ENCODE results near the gene SLC8B1. TPM values are rescaled to one million over a fixed set of nuclear protein-coding genes. Genes with fewer than 3 reads are reported as not detected.

SLC8B1 gene
- total and polyA plus RNA-seq, 2 donors from 2014 or later, result 18.6 to 61.5 TPM

GRCh38 chr12:113287146-113287898, 47.6 kb downstream of the SLC8B1 start:
- TF ChIP-seq CTCF (IDR thresholded peaks at IDR 0.05; ENCODE audit: borderline replicate concordance, extremely low read depth, insufficient read depth), result no peak
- no peak for DNase-seq
- no peak for FAIRE-seq
- H3K9ac ChIP-seq (ENCODE audit: low read length in 3 of 3), result no peak overlapping the region
- no peak overlapping the region for H3K4me3 ChIP-seq (ENCODE audit: low read length in 3 of 3)
- H3K27ac ChIP-seq (ENCODE audit: low read depth in 2 of 2, low read length in 2 of 2), result no peak overlapping the region
- peaks cover 0 to 3% (median 0%) of the 10 kb centered on the region in 3 donors for H3K4me1 ChIP-seq (ENCODE audit: control insufficient read depth in 2 of 3, insufficient read depth in 2 of 3, low read depth in 1 of 3, low read length in 3 of 3)
- no peaks in the 10 kb centered on the region for H3K27me3 ChIP-seq (ENCODE audit: control insufficient read depth, insufficient read depth, low read length)
- H3K36me3 ChIP-seq (ENCODE audit: control insufficient read depth in 2 of 3, insufficient read depth in 3 of 3, low read length in 3 of 3), result peaks cover 0 to 85% (median 37%) of the 10 kb centered on the region in 3 donors
- no peaks in the 10 kb centered on the region for H3K9me3 ChIP-seq (ENCODE audit: control insufficient read depth in 2 of 3, insufficient read depth in 1 of 3, low read length in 3 of 3)
- intact Hi-C loops (cut with DNase I), result no loop called here

GRCh38 chr12:113286712-113287111, 48.2 kb downstream of the SLC8B1 start:
- no peaks in the 10 kb centered on the region for H3K27me3 ChIP-seq (ENCODE audit: control insufficient read depth, insufficient read depth, low read length)
- no peak overlapping the region for H3K4me3 ChIP-seq (ENCODE audit: low read length in 3 of 3)
- intact Hi-C loops (cut with DNase I), result no loop called here
- peaks cover 0 to 3% (median 0%) of the 10 kb centered on the region in 3 donors for H3K4me1 ChIP-seq (ENCODE audit: control insufficient read depth in 2 of 3, insufficient read depth in 2 of 3, low read depth in 1 of 3, low read length in 3 of 3)
- H3K27ac ChIP-seq (ENCODE audit: low read depth in 2 of 2, low read length in 2 of 2), result no peak overlapping the region
- H3K9me3 ChIP-seq (ENCODE audit: control insufficient read depth in 2 of 3, insufficient read depth in 1 of 3, low read length in 3 of 3), result no peaks in the 10 kb centered on the region
- FAIRE-seq, result no peak
- peaks cover 0 to 79% (median 31%) of the 10 kb centered on the region in 3 donors for H3K36me3 ChIP-seq (ENCODE audit: control insufficient read depth in 2 of 3, insufficient read depth in 3 of 3, low read length in 3 of 3)
- DNase-seq, result no peak
- no peak for TF ChIP-seq CTCF (IDR thresholded peaks at IDR 0.05; ENCODE audit: borderline replicate concordance, extremely low read depth, insufficient read depth)
- no peak overlapping the region for H3K9ac ChIP-seq (ENCODE audit: low read length in 3 of 3)

- TF ChIP-seq CTCF (IDR thresholded peaks at IDR 0.05; ENCODE audit: borderline replicate concordance, extremely low read depth, insufficient read depth), result no peak
- FAIRE-seq (no peak), DNase-seq (peak in 3 of 5 donors; percentile 53 to 89 (median 55))
- peak overlapping the region in 1 of 3 donors; percentile 34 for H3K9ac ChIP-seq (ENCODE audit: low read length in 3 of 3)
- H3K9me3 ChIP-seq (ENCODE audit: control insufficient read depth in 2 of 3, insufficient read depth in 1 of 3, low read length in 3 of 3), result no peaks in the 10 kb centered on the region
- H3K27me3 ChIP-seq (ENCODE audit: control insufficient read depth, insufficient read depth, low read length), result no peaks in the 10 kb centered on the region
- H3K4me3 ChIP-seq (ENCODE audit: low read length in 3 of 3), result no peak overlapping the region
- H3K27ac ChIP-seq (ENCODE audit: low read depth in 2 of 2, low read length in 2 of 2), result no peak overlapping the region
- H3K36me3 ChIP-seq (ENCODE audit: control insufficient read depth in 2 of 3, insufficient read depth in 3 of 3, low read length in 3 of 3), result peaks cover 0 to 74% (median 31%) of the 10 kb centered on the region in 3 donors
- intact Hi-C loops (cut with DNase I), result no loop called here
- H3K4me1 ChIP-seq (ENCODE audit: control insufficient read depth in 2 of 3, insufficient read depth in 2 of 3, low read depth in 1 of 3, low read length in 3 of 3), result peaks cover 0 to 3% (median 0%) of the 10 kb centered on the region in 3 donors
Measured at GRCh38 chr12:113285679-113286610, 49.0 kb downstream of the SLC8B1 start.
